NK-92 (cell line): ENCODE measurements around the gene NPLOC4.

Experiments used
- DNase-seq: peaks from one replicate; lab custom pipeline; 2025; ENCODE audit not compliant: unreplicated experiment; lab: John Stamatoyannopoulos, UW

The NPLOC4 gene

GRCh38 chr17:81549826-81550225 is 87.1 kb downstream of the NPLOC4 start:
- DNase-seq, result no peak

- no peak for DNase-seq
Observed at GRCh38 chr17:81549031-81549557, 87.8 kb downstream of the NPLOC4 start.

GRCh38 chr17:81547614-81547982 is 89.3 kb downstream of the NPLOC4 start:
- no peak for DNase-seq

- DNase-seq, result no peak
Observed at GRCh38 chr17:81546906-81547613, 89.9 kb downstream of the NPLOC4 start.

- no peak for DNase-seq
Observed at GRCh38 chr17:81545160-81545949, 91.6 kb downstream of the NPLOC4 start.

GRCh38 chr17:81544281-81544974 is 92.5 kb downstream of the NPLOC4 start:
- DNase-seq, result no peak

GRCh38 chr17:81543756-81544155 is 93.2 kb downstream of the NPLOC4 start:
- DNase-seq, result no peak

- no peak for DNase-seq
Observed at GRCh38 chr17:81543339-81543675, 93.6 kb downstream of the NPLOC4 start.

GRCh38 chr17:81542431-81543338 is 94.2 kb downstream of the NPLOC4 start:
- DNase-seq, result no peak

- no peak for DNase-seq
Observed at GRCh38 chr17:81541123-81541522, 95.8 kb downstream of the NPLOC4 start.

- no peak for DNase-seq
Observed at GRCh38 chr17:81540676-81541027, 96.3 kb downstream of the NPLOC4 start.

- no peak for DNase-seq
Observed at GRCh38 chr17:81539961-81540675, 96.8 kb downstream of the NPLOC4 start.

GRCh38 chr17:81539571-81539900 is 97.4 kb downstream of the NPLOC4 start:
- no peak for DNase-seq

GRCh38 chr17:81538651-81539570 is 98.0 kb downstream of the NPLOC4 start:
- DNase-seq, result no peak

GRCh38 chr17:81537856-81538555 is 98.9 kb downstream of the NPLOC4 start:
- no peak for DNase-seq

GRCh38 chr17:81537343-81537855 is 99.5 kb downstream of the NPLOC4 start:
- no peak for DNase-seq

GRCh38 chr17:81536299-81537290 is 100.3 kb downstream of the NPLOC4 start:
- no peak for DNase-seq
